HG02981 (cell line): ENCODE measurements around the gene SH3RF3.

Source experiments
- ATAC-seq: cut with Tn5 transposase; IDR thresholded peaks from one replicate; pipeline ENCODE4 v1.9.1; 2021; ENCODE audit warnings: mild to moderate bottlenecking, moderate library complexity; ENCODE audit not compliant: unreplicated experiment

SH3RF3 gene

GRCh38 chr2:109348190-109348589 is 219.2 kb downstream of the SH3RF3 start:
- no peak for ATAC-seq

GRCh38 chr2:109348671-109349502 is 219.9 kb downstream of the SH3RF3 start:
- ATAC-seq = peak; percentile 70

GRCh38 chr2:109349503-109350465 is 220.8 kb downstream of the SH3RF3 start:
- ATAC-seq = no peak

GRCh38 chr2:109350526-109350925 is 221.5 kb downstream of the SH3RF3 start:
- ATAC-seq = no peak

GRCh38 chr2:109351164-109351756 is 222.3 kb downstream of the SH3RF3 start:
- no peak for ATAC-seq

GRCh38 chr2:109352056-109352897 is 223.3 kb downstream of the SH3RF3 start:
- no peak for ATAC-seq

GRCh38 chr2:109352898-109353689 is 224.1 kb downstream of the SH3RF3 start:
- no peak for ATAC-seq

GRCh38 chr2:109353806-109354745 is 225.1 kb downstream of the SH3RF3 start:
- ATAC-seq = no peak

- no peak for ATAC-seq
Observed at GRCh38 chr2:109355192-109355843, 226.3 kb downstream of the SH3RF3 start.

- ATAC-seq = no peak
Observed at GRCh38 chr2:109356324-109357035, 227.5 kb downstream of the SH3RF3 start.

- ATAC-seq = no peak
Observed at GRCh38 chr2:109364217-109364616, 235.2 kb downstream of the SH3RF3 start.

GRCh38 chr2:109365131-109365530 is 236.1 kb downstream of the SH3RF3 start:
- no peak for ATAC-seq

GRCh38 chr2:109367683-109368082 is 238.7 kb downstream of the SH3RF3 start:
- ATAC-seq = no peak

GRCh38 chr2:109368798-109369197 is 239.8 kb downstream of the SH3RF3 start:
- no peak for ATAC-seq

GRCh38 chr2:109369671-109370191 is 240.7 kb downstream of the SH3RF3 start:
- no peak for ATAC-seq

- no peak for ATAC-seq
Observed at GRCh38 chr2:109370399-109371035, 241.5 kb downstream of the SH3RF3 start.
